Measurements from ENCODE around the gene B4GALT1. TPM values are rescaled to one million over a fixed set of nuclear protein-coding genes. Genes with fewer than 3 reads are reported as not detected.

B4GALT1 gene
- total and polyA plus RNA-seq, 10 donors = 18.1 to 111 (median 82.7) TPM

DNA sequence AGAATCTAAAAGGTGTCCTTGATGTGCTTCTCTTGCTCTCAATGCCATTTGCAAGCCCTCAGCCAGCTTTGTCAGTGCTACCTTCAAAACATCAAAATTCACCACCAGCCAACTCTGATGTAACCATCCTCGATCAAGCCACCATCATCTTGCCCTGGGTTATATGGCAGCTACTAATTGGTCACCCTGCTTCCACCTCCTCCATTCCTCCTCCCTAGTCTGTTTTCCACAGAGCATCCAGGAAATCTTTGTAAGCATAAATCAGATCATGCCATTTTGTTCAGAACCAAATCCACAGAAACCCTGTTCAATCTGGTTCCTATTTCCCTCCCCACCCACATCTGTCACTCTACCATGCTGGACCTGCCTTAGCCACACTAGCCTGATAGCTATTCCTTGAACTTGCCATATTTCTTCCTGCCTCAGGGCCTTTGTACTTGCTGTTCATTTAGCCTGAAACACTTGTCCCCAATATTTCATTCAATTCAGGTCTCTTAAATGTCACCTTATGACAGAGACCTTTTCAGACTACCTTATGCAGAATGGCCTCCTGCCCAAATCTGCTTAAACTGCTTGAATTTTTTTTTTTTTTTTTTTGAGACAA is 1.9 kb upstream of the B4GALT1 start:
- peaks cover 22 to 63% (median 42%) of the 10 kb centered on the region in 6 donors for H3K4me1 ChIP-seq
- H3K36me3 ChIP-seq = no peaks in the 10 kb centered on the region
- H3K27me3 ChIP-seq (replicated peaks in 1 of 7) = no peaks in the 10 kb centered on the region
- H3K9me3 ChIP-seq = no peaks in the 10 kb centered on the region
- 78 to 100% (median 86%) methylated on average over 1 of the region's 1 CpG for WGBS, 5 donors
- H3K27ac ChIP-seq = peak overlapping the region in 7 of 8 donors; percentile 94 to 99 (median 98)
- no peak overlapping the region for H3K4me3 ChIP-seq
- no peak for TF ChIP-seq POLR2AphosphoS5 (IDR thresholded peaks at IDR 0.05)
- TF ChIP-seq, protein P1, sequence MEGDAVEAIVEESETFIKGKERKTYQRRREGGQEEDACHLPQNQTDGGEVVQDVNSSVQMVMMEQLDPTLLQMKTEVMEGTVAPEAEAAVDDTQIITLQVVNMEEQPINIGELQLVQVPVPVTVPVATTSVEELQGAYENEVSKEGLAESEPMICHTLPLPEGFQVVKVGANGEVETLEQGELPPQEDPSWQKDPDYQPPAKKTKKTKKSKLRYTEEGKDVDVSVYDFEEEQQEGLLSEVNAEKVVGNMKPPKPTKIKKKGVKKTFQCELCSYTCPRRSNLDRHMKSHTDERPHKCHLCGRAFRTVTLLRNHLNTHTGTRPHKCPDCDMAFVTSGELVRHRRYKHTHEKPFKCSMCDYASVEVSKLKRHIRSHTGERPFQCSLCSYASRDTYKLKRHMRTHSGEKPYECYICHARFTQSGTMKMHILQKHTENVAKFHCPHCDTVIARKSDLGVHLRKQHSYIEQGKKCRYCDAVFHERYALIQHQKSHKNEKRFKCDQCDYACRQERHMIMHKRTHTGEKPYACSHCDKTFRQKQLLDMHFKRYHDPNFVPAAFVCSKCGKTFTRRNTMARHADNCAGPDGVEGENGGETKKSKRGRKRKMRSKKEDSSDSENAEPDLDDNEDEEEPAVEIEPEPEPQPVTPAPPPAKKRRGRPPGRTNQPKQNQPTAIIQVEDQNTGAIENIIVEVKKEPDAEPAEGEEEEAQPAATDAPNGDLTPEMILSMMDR (IDR thresholded peaks at IDR 0.05 in 8 of 11, conservative IDR thresholded peaks at IDR 0.05 in 3 of 11) = no peak
- no peak for TF ChIP-seq POLR2A (IDR thresholded peaks at IDR 0.05)
- no peak for DNase-seq
- intact Hi-C loops (cut with DNase I; ENCODE audit: low total_unique reads) = loop anchor here (5.0 kb wide), 1 partner anchor 92 kb away; the partner anchor contains the start of gene SMU1

- H3K27me3 ChIP-seq (replicated peaks in 1 of 7) = no peaks in the 10 kb centered on the region
- H3K9me3 ChIP-seq = no peaks in the 10 kb centered on the region
- H3K27ac ChIP-seq = peak overlapping the region; percentile 94 to 99 (median 98)
- DNase-seq = no peak
- TF ChIP-seq POLR2AphosphoS5 (IDR thresholded peaks at IDR 0.05) (no peak), POLR2A (IDR thresholded peaks at IDR 0.05) (no peak)
- TF ChIP-seq, protein P1 (IDR thresholded peaks at IDR 0.05 in 8 of 11, conservative IDR thresholded peaks at IDR 0.05 in 3 of 11) = no peak
- WGBS, 5 donors = 17 to 34% (median 29%) methylated on average over 6 to 8 of the region's 8 CpGs
- H3K4me3 ChIP-seq = peak overlapping the region; percentile 29 to 89 (median 80)
- peaks cover 32 to 73% (median 52%) of the 10 kb centered on the region in 6 donors for H3K4me1 ChIP-seq
- no peaks in the 10 kb centered on the region for H3K36me3 ChIP-seq
- intact Hi-C loops (cut with DNase I; ENCODE audit: low total_unique reads) = loop anchor here (5.0 kb wide), 1 partner anchor 91 kb away; the partner anchor contains the start of gene SMU1
These were observed 881 bp upstream of the B4GALT1 start for GRCh38 chr9:33167972-33168461.

DNA sequence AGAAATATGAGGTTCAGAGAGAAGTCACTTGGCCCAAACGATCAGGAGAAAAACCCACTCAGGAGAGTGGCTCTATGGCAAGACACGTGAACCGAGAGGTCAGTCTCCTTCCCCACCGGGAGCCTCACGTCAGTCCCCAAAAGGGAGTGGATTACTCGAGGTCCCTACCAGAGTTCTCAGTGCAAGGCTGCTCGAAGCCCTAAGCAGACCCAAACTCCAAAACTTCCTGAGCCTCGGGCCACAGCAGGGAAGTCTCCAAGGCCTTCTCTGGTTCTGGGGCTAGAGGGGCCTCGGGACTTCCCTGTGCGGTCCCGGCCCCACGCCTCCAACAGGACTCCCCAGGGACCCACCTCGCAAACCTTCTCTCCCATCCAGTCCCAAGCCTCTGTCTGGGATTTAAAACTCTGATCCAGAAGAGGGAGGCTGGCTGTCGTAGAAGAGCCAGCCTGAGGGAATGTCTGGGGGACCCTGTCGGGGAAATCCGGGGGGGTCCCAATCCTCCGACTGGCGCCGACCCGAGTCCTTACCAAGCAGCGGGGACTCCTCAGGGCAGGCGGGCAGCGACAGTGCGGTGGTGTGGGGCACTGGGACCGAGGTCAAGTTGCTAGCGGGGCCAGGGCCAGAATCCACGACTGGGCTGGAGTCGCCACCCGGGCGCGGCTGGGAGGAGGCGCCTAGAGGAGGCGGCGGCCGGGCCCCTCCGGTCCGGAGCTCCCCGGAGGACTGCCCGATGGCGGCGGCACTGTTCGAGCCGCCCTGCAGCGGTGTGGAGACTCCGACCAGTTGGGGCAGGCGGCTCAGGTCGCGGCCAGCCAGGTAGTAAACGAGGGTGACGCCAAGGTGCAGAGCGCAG is 679 bp downstream of the B4GALT1 start:
- 0 to 1% (median 0%) methylated on average over 24 to 51 of the region's 51 CpGs for WGBS, 5 donors
- Histone ChIP-seq H3K36me3 (no peaks in the 10 kb centered on the region), H3K4me3 (peak overlapping the region; percentile 78 to 90 (median 84)), H3K9me3 (no peaks in the 10 kb centered on the region), H3K27ac (peak overlapping the region; percentile 92 to 99 (median 98)), H3K27me3 (replicated peaks in 1 of 7) (no peaks in the 10 kb centered on the region), H3K4me1 (peaks cover 48 to 82% (median 68%) of the 10 kb centered on the region in 6 donors)
- no peak for DNase-seq
- intact Hi-C loops (cut with DNase I; ENCODE audit: low total_unique reads) = loop anchor here (5.0 kb wide), 1 partner anchor 89 kb away; the partner anchor contains the start of gene SMU1
- TF ChIP-seq POLR2AphosphoS5 (IDR thresholded peaks at IDR 0.05) (no peak), POLR2A (IDR thresholded peaks at IDR 0.05) (no peak)
- TF ChIP-seq, protein P1 (IDR thresholded peaks at IDR 0.05 in 8 of 11, conservative IDR thresholded peaks at IDR 0.05 in 3 of 11) = peak in 1 of 11 experiments; percentile 1

All from spleen (tissue), 11 donors.